PC-3 (cell line): ENCODE results near the gene EIF4G3.
"Not testable (repeated sequence)": the region's sequence is repeated elsewhere in the genome, so short reads cannot be mapped to it uniquely, and the experiment has no call there.

Source experiments
- EZH2 ChIP-seq: fragments of 300-600 bp; sonication (generic); IDR thresholded peaks from one replicate; pipeline ENCODE4 v1.6.1; 2017; ENCODE audit warnings: antibody characterized with exemption, mild to moderate bottlenecking, low read length; ENCODE audit not compliant: unreplicated experiment
- EZH2phosphoT487 ChIP-seq: fragments of 300-600 bp; sonication (generic); IDR thresholded peaks from 2 replicates; pipeline ENCODE4 v1.6.1; 2018; ENCODE audit warnings: mild to moderate bottlenecking, antibody characterized with exemption, low read length, borderline replicate concordance
- TF ChIP-seq, protein P1 (sequence below): fragments of 300-600 bp; sonication (generic); conservative IDR thresholded peaks from 2 replicates; pipeline ENCODE4 v1.5.1; 2017; ENCODE audit warnings: antibody characterized with exemption, low read depth, mild to moderate bottlenecking, low read length

DNA sequence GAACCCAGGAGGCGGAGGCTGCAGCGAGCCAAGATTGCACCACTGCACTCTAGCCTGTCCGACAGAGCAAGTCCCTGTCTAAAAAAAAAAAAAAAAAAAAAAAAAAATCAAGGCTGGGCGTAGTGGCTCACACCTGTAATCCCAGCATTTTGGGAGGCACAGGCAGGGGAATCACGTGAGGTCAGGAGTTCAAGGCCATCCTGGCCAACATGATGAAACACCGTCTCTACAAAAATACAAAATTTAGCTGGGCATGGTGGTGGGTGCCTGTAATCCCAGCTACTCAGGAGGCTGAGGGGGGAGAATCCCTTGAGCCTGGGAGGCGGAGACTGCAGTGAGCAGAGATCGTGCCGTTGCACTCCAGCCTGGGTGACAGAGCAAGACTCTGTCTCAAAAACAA lies 387.1 kb downstream of the EIF4G3 start:
- TF ChIP-seq, protein P1, sequence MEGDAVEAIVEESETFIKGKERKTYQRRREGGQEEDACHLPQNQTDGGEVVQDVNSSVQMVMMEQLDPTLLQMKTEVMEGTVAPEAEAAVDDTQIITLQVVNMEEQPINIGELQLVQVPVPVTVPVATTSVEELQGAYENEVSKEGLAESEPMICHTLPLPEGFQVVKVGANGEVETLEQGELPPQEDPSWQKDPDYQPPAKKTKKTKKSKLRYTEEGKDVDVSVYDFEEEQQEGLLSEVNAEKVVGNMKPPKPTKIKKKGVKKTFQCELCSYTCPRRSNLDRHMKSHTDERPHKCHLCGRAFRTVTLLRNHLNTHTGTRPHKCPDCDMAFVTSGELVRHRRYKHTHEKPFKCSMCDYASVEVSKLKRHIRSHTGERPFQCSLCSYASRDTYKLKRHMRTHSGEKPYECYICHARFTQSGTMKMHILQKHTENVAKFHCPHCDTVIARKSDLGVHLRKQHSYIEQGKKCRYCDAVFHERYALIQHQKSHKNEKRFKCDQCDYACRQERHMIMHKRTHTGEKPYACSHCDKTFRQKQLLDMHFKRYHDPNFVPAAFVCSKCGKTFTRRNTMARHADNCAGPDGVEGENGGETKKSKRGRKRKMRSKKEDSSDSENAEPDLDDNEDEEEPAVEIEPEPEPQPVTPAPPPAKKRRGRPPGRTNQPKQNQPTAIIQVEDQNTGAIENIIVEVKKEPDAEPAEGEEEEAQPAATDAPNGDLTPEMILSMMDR, result not testable (repeated sequence)
- not testable (repeated sequence) for TF ChIP-seq EZH2, EZH2phosphoT487
